Measurements from ENCODE around the gene TRIM15. TPM values are rescaled to one million over a fixed set of nuclear protein-coding genes. Genes with fewer than 3 reads are reported as not detected.
"Not testable (repeated sequence)": the region's sequence is repeated elsewhere in the genome, so short reads cannot be mapped to it uniquely, and the experiment has no call there.

Gene TRIM15
- total RNA-seq, 4 donors from 2014 or later: not detected

- Histone ChIP-seq H3K9me3 (no peaks in the 10 kb centered on the region), H3K27me3 (no peaks in the 10 kb centered on the region), H3K36me3 (no peaks in the 10 kb centered on the region), H3K4me1 (peaks cover 23 to 29% of the 10 kb centered on the region in 2 donors), H3K4me3 (replicated peaks in 1 of 3) (peak overlapping the region in 2 of 3 donors; percentile 63 to 89), H3K27ac (peak overlapping the region; percentile 93 to 99 (median 97))
- DNase-seq: no peak
- intact Hi-C loops (cut with DNase I): loop anchor here (10.0 kb wide), 2 partner anchors 110 to 180 kb away; partner anchors contain the start of gene TRIM39
- TF ChIP-seq CTCF (IDR thresholded peaks at IDR 0.05): no peak
- no peak for TF ChIP-seq POLR2A (IDR thresholded peaks at IDR 0.05)
- WGBS, 2 donors: 64 to 68% methylated on average over 14 of the region's 14 CpGs
Observed at GRCh38 chr6:30214657-30214982, 51.3 kb downstream of the TRIM15 start.

- H3K4me1 ChIP-seq: peaks cover 13 to 18% of the 10 kb centered on the region in 2 donors
- H3K36me3 ChIP-seq: no peaks in the 10 kb centered on the region
- H3K27me3 ChIP-seq: no peaks in the 10 kb centered on the region
- TF ChIP-seq CTCF (IDR thresholded peaks at IDR 0.05) (no peak), POLR2A (IDR thresholded peaks at IDR 0.05) (no peak)
- WGBS, 2 donors: 89 to 92% methylated on average over 3 of the region's 3 CpGs
- H3K4me3 ChIP-seq (replicated peaks in 1 of 3): no peak overlapping the region
- no peak for DNase-seq
- intact Hi-C loops (cut with DNase I): loop anchor here (10.0 kb wide), 2 partner anchors 109 to 179 kb away; partner anchors contain the start of gene TRIM39
- H3K27ac ChIP-seq: no peak overlapping the region
- no peaks in the 10 kb centered on the region for H3K9me3 ChIP-seq
Observed at GRCh38 chr6:30216096-30216495, 52.8 kb downstream of the TRIM15 start.

GRCh38 chr6:30219244-30219643 lies 55.9 kb downstream of the TRIM15 start:
- peaks cover 0 to 5% of the 10 kb centered on the region in 2 donors for H3K4me1 ChIP-seq
- no peaks in the 10 kb centered on the region for H3K9me3 ChIP-seq
- 0% methylated on average over 1 of the region's 1 CpG for WGBS, 2 donors
- TF ChIP-seq CTCF (IDR thresholded peaks at IDR 0.05): peak; percentile 45 to 91 (median 65)
- TF ChIP-seq POLR2A (IDR thresholded peaks at IDR 0.05): no peak
- no peak overlapping the region for H3K4me3 ChIP-seq (replicated peaks in 1 of 3)
- H3K27ac ChIP-seq: no peak overlapping the region
- H3K27me3 ChIP-seq: no peaks in the 10 kb centered on the region
- intact Hi-C loops (cut with DNase I): loop anchor here (10.0 kb wide), 2 partner anchors 106 to 176 kb away; partner anchors contain the start of gene TRIM39
- DNase-seq: peak; percentile 45 to 55
- H3K36me3 ChIP-seq: no peaks in the 10 kb centered on the region

GRCh38 chr6:30221395-30221794 lies 58.0 kb downstream of the TRIM15 start:
- intact Hi-C loops (cut with DNase I); H3K36me3 ChIP-seq; H3K27ac ChIP-seq; H3K9me3 ChIP-seq; H3K4me3 ChIP-seq (replicated peaks in 1 of 3); H3K4me1 ChIP-seq; H3K27me3 ChIP-seq; DNase-seq: not testable (repeated sequence)
- 71 to 74% methylated on average over 6 of the region's 6 CpGs for WGBS, 2 donors

- H3K36me3 ChIP-seq; H3K27ac ChIP-seq; intact Hi-C loops (cut with DNase I); DNase-seq; H3K4me1 ChIP-seq; H3K27me3 ChIP-seq; H3K9me3 ChIP-seq; H3K4me3 ChIP-seq (replicated peaks in 1 of 3): not testable (repeated sequence)
- 95 to 96% methylated on average over 15 to 21 of the region's 23 CpGs for WGBS, 2 donors
Observed at GRCh38 chr6:30221956-30222355, 58.6 kb downstream of the TRIM15 start.

Small RNAs within 50 kb of the gene (small RNA-seq; reads per million reads assigned to genes)
- gene RF00554: not detected

Other genes with a start within 250 kb of the TRIM15 start
- 100 to 1,000 TPM; 398 to 842 (median 578) TPM for gene HLA-A, start 221.0 kb upstream of the TRIM15 start, total RNA-seq
- gene POLR1H, start 102.3 kb upstream of the TRIM15 start, total RNA-seq: 10 to 100 TPM in 2 of 4 donors, 1 to 10 TPM in 2; 9.3 to 26.5 (median 12.2) TPM
- gene PPP1R11, start 96.3 kb upstream of the TRIM15 start, total RNA-seq: 10 to 100 TPM; 41.3 to 64.1 (median 50.7) TPM
- not detected for gene RNF39, start 87.8 kb upstream of the TRIM15 start, total RNA-seq
- not detected for gene TRIM31, start 50.5 kb upstream of the TRIM15 start, total RNA-seq
- not detected for gene TRIM40, start 27.4 kb upstream of the TRIM15 start, total RNA-seq
- gene TRIM10, start 2.3 kb upstream of the TRIM15 start, total RNA-seq: not detected
- 10 to 100 TPM; 52.9 to 72.2 (median 62.4) TPM for gene TRIM26, start 49.9 kb downstream of the TRIM15 start, total RNA-seq
- 10 to 100 TPM; 23.5 to 28.5 (median 25.8) TPM for gene TRIM39, start 163.4 kb downstream of the TRIM15 start, total RNA-seq
- 10 to 100 TPM; 27.2 to 88.7 (median 60.8) TPM for gene RPP21, start 181.6 kb downstream of the TRIM15 start, total RNA-seq